HG02943 (cell line): ENCODE results near the gene ACSL3.
"Not testable (repeated sequence)": the region's sequence is repeated elsewhere in the genome, so short reads cannot be mapped to it uniquely, and the experiment has no call there.

Experiments used
- ATAC-seq: cut with Tn5 transposase; IDR thresholded peaks from one replicate; pipeline ENCODE4 v1.9.1; 2021; ENCODE audit warnings: mild to moderate bottlenecking, low read depth, moderate library complexity; ENCODE audit not compliant: unreplicated experiment

ACSL3 gene

GRCh38 chr2:222907790-222908441 lies 47.1 kb downstream of the ACSL3 start:
- no peak for ATAC-seq

GRCh38 chr2:222909286-222909685 lies 48.5 kb downstream of the ACSL3 start:
- ATAC-seq = no peak

GRCh38 chr2:222912117-222912516 lies 51.3 kb downstream of the ACSL3 start:
- peak; percentile 97 for ATAC-seq

- no peak for ATAC-seq
Measured at GRCh38 chr2:222912776-222913175, 51.9 kb downstream of the ACSL3 start.

GRCh38 chr2:222915092-222915957 lies 54.5 kb downstream of the ACSL3 start:
- no peak for ATAC-seq

- no peak for ATAC-seq
Measured at GRCh38 chr2:222916229-222917197, 55.7 kb downstream of the ACSL3 start.

- not testable (repeated sequence) for ATAC-seq
Measured at GRCh38 chr2:222917212-222917611, 56.4 kb downstream of the ACSL3 start.

- ATAC-seq = no peak
Measured at GRCh38 chr2:222919841-222920526, 59.1 kb downstream of the ACSL3 start.

GRCh38 chr2:222920657-222921186 lies 59.9 kb downstream of the ACSL3 start:
- no peak for ATAC-seq

- no peak for ATAC-seq
Measured at GRCh38 chr2:222922019-222922800, 61.4 kb downstream of the ACSL3 start.

- ATAC-seq = no peak
Measured at GRCh38 chr2:222926915-222927314, 66.1 kb downstream of the ACSL3 start.

GRCh38 chr2:222927600-222927999 lies 66.8 kb downstream of the ACSL3 start:
- ATAC-seq = no peak

GRCh38 chr2:222928335-222928734 lies 67.5 kb downstream of the ACSL3 start:
- no peak for ATAC-seq

- no peak for ATAC-seq
Measured at GRCh38 chr2:222930862-222931261, 70.0 kb downstream of the ACSL3 start.

- no peak for ATAC-seq
Measured at GRCh38 chr2:222931659-222932058, 70.8 kb downstream of the ACSL3 start.

GRCh38 chr2:222933458-222933857 lies 72.6 kb downstream of the ACSL3 start:
- no peak for ATAC-seq

- no peak for ATAC-seq
Measured at GRCh38 chr2:222935688-222936298, 75.0 kb downstream of the ACSL3 start.

GRCh38 chr2:222936705-222937104 lies 75.9 kb downstream of the ACSL3 start:
- ATAC-seq = no peak

- no peak for ATAC-seq
Measured at GRCh38 chr2:222938327-222938726, 77.5 kb downstream of the ACSL3 start.
